WERI-Rb-1 (cell line): Measurements from ENCODE around the gene KREMEN1.
"Not testable (repeated sequence)": the region's sequence is repeated elsewhere in the genome, so short reads cannot be mapped to it uniquely, and the experiment has no call there.

Experiments
- DNase-seq: peaks from one replicate; pipeline ENCODE4 v3.0.0-alpha.2; 2020
- H3K27ac ChIP-seq: fragments of 250-450 bp; sonication (Bioruptor Pico); 2 replicates; pipeline ENCODE4 v1.5.1; 2020; ENCODE audit warnings: mild to moderate bottlenecking, moderate library complexity
- H3K27me3 ChIP-seq: fragments of 250-450 bp; sonication (Bioruptor Pico); 2 replicates; pipeline ENCODE4 v1.5.1; 2021; ENCODE audit warnings: mild to moderate bottlenecking, low read depth, moderate library complexity; ENCODE audit not compliant: insufficient read depth, severe bottlenecking
- H3K36me3 ChIP-seq: fragments of 250-450 bp; sonication (Bioruptor Pico); 2 replicates; pipeline ENCODE4 v1.5.1; 2020; ENCODE audit warnings: mild to moderate bottlenecking, moderate library complexity
- H3K4me3 ChIP-seq: 2 replicates; pipeline ENCODE4 v1.5.1; 2011; ENCODE audit warnings: low read depth, mild to moderate bottlenecking, control low read depth, low read length
- H3K9me3 ChIP-seq: fragments of 250-450 bp; sonication (Bioruptor Pico); 2 replicates; pipeline ENCODE4 v1.5.1; 2021; ENCODE audit warnings: mild to moderate bottlenecking, moderate library complexity; ENCODE audit not compliant: severe bottlenecking
- CTCF ChIP-seq: IDR thresholded peaks from 2 replicates; pipeline ENCODE4 v1.5.1; 2011; ENCODE audit warnings: low read depth, mild to moderate bottlenecking, control low read depth, inconsistent platforms, low read length

Gene KREMEN1

DNA sequence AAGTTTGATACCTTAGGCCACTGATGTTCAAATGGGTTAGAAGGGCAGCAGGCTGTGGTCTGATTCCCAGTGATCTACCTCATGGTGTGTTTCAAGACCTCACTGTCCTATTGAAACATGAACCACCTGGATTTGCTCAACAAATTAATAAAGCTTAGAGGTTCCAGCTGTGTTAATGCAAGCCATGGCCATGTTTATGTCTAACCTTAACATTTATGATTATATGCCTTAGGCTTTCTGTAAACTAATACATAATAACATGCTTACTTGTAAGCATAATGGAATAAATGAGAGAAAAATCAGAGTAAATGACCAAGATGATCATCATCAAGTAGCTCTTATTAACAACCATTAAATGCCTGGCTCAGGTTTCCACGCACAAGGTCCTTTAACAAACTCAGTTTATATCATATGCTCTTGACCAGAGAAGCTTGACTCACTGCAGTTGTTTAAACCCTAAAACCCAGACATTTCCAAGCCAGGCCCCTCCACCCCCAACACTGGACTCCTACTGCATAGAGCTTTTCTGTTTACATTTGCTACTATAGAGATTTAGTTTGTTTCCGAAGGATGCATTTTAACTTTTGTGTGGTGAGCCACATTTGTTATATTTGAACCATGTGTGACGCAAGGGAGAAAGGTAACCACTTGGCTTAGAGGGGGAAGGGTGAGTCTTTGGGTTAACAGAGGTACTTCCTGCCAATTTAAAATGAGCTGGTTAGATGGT is 43.7 kb downstream of the KREMEN1 start:
- Histone ChIP-seq H3K36me3 (no peaks in the 10 kb centered on the region), H3K4me3 (no peak overlapping the region), H3K27me3 (no peaks in the 10 kb centered on the region), H3K27ac (no peak overlapping the region), H3K9me3 (peaks cover 2% of the 10 kb centered on the region)
- no peak for TF ChIP-seq CTCF
- no peak for DNase-seq

DNA sequence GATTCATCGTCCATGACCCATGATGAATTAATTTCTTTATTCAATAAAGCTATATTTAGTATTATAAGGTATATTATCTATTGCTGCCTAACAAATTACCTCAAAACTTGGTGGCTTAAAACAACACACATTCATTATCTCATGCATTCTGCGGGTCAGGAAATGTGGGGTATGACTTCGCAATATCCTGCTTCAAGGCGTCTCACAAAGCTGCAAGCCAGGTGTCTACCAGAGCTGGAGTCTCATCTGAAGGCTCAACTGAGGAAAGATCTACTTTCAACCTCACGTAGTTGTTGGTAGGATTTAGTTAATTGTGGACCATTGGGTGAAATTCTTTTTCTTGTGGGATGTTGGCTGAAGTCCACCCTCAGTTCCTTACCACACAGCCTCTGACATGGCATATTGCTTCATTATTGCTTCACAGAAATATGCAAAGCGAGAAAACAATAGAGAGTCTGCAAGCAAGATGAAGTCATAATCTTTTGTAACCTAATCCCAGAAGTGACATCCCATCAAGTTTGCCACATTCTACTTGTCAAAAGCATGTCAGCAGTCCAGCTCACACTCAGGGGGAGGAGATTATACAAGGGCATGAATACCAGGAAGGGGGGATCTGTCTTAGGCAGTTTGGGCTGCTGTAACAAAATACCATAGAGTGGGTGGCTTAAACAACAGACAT is 45.1 kb downstream of the KREMEN1 start:
- H3K9me3 ChIP-seq = peaks cover 2% of the 10 kb centered on the region
- no peaks in the 10 kb centered on the region for H3K27me3 ChIP-seq
- H3K27ac ChIP-seq = no peak overlapping the region
- no peak for TF ChIP-seq CTCF
- DNase-seq = no peak
- H3K4me3 ChIP-seq = no peak overlapping the region
- H3K36me3 ChIP-seq = no peaks in the 10 kb centered on the region

DNA sequence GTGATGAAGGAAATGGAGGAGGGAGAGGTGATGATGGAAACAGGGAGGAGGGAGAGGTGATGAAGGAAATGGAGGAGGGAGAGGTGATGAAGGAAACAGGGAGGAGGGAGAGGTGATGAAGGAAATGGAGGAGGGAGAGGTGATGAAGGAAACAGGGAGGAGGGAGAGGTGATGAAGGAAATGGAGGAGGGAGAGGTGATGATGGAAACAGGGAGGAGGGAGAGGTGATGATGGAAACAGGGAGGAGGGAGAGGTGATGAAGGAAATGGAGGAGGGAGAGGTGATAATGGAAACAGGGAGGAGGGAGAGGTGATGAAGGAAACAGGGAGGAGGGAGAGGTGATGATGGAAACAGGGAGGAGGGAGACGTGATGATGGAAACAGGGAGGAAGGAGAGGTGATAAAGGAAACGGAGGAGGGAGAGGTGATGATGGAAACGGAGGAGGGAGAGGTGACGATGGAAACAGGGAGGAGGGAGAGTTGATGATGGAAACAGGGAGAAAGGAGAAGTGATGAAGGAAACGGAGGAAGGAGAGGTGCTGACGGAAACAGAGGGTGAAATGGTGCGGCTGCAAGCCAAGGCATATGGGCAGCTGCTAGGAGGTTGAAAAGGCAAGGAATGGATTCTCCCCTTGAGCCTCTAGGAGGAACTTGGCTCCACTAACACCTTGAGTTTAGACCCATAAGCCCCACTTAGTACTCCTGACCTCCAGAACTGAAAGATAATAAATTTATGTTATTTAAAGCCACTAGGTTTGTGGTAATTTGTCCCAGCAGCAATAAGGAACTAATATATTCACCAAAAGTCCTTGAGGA is 47.5 kb downstream of the KREMEN1 start:
- H3K36me3 ChIP-seq, H3K27me3 ChIP-seq, H3K4me3 ChIP-seq, DNase-seq, H3K9me3 ChIP-seq, H3K27ac ChIP-seq: not testable (repeated sequence)

DNA sequence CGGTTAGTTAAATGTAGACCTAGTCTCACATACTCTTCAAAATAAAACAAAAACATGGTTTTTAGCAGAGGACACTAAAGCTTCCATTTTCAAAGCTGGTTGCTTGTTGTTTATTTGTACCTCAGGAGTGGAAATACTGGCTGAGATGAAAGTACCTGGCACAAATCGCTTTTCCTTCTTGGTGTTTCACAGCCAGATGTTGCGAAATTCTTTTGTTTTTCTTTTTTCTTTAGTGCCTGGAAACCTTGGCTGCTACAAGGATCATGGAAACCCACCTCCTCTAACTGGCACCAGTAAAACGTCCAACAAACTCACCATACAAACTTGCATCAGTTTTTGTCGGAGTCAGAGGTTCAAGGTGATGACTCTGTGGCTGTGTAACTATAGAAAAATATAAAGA is 48.3 kb downstream of the KREMEN1 start:
- DNase-seq = no peak
- H3K4me3 ChIP-seq = no peak overlapping the region
- H3K36me3 ChIP-seq = no peaks in the 10 kb centered on the region
- H3K9me3 ChIP-seq = peaks cover 2% of the 10 kb centered on the region
- no peak overlapping the region for H3K27ac ChIP-seq
- H3K27me3 ChIP-seq = no peaks in the 10 kb centered on the region
- no peak for TF ChIP-seq CTCF

DNA sequence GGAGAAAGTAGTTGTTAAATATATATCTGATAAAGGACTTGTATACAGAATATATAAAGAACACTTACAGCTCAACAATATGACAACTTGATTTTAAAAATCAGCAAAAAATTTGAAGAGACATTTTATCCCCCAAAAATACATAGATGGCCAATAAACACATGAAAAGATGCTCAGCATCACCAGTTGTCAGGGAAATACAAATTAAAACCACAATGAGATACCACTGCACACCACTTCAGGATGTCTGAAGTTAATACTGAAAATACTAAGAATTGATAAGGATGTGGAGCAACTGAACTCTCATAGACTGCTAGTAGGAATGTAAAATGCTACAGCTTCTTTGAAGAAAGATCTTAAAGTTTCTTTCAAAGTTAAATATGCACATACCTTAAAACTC is 49.2 kb downstream of the KREMEN1 start:
- Histone ChIP-seq H3K4me3 (no peak overlapping the region), H3K27ac (no peak overlapping the region), H3K27me3 (no peaks in the 10 kb centered on the region), H3K36me3 (no peaks in the 10 kb centered on the region), H3K9me3 (peaks cover 2% of the 10 kb centered on the region)
- DNase-seq = no peak
- TF ChIP-seq CTCF = no peak

DNA sequence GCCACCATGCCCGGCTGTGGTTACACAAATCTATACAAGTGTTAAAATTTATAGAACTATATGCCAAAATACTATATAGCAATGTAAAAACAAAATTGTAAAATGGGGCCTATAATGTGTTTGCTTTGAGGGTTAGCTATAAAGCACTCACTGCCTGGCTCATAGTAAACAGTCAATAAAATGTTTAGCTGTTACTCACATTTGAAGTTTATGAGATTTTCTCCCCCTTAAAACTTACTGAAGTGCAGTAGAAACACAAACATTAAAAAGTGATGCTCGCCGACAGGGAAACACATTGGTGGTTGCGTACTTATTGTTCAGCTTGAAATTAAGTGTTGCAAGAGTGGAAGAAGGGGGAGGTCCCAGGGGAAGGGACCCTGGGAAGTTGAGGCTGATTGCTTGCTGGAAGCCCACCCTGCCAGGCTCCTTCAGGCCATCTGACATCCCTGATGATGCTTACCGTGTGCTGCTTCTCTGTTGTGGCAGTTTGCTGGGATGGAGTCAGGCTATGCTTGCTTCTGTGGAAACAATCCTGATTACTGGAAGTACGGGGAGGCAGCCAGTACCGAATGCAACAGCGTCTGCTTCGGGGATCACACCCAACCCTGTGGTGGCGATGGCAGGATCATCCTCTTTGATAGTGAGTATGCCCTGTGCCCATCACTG is 52.1 kb downstream of the KREMEN1 start:
- H3K4me3 ChIP-seq = no peak overlapping the region
- H3K36me3 ChIP-seq = no peaks in the 10 kb centered on the region
- H3K9me3 ChIP-seq = no peaks in the 10 kb centered on the region
- H3K27ac ChIP-seq = no peak overlapping the region
- TF ChIP-seq CTCF = no peak
- DNase-seq = no peak
- H3K27me3 ChIP-seq = no peaks in the 10 kb centered on the region
